ENCODE measurements around the gene ANKRD39. TPM values are rescaled to one million over a fixed set of nuclear protein-coding genes. Genes with fewer than 3 reads are reported as not detected.

ANKRD39 gene
- total RNA-seq, 4 donors from 2014 or later, result 6.7 to 12.3 (median 8.4) TPM

DNA sequence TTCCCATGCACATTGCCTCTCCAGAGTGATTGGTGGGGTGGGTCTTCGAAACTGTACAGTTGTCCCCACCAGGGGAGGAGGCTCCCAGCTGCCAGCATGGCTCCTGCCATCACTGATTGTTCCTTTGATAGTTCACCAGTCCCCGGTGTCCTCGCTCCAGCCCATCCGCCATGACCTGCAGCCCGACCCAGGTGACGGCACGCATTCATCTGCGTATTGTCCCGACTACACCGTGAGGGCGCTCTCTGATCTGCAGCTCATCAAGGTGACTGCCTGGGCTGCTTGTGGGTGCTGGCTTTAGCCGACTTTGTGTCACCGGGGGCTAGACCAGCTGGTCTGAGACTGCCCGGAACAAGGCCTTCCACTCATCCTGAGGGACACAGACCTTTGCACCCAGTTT is 29.4 kb downstream of the ANKRD39 start:
- TF ChIP-seq, protein P1, sequence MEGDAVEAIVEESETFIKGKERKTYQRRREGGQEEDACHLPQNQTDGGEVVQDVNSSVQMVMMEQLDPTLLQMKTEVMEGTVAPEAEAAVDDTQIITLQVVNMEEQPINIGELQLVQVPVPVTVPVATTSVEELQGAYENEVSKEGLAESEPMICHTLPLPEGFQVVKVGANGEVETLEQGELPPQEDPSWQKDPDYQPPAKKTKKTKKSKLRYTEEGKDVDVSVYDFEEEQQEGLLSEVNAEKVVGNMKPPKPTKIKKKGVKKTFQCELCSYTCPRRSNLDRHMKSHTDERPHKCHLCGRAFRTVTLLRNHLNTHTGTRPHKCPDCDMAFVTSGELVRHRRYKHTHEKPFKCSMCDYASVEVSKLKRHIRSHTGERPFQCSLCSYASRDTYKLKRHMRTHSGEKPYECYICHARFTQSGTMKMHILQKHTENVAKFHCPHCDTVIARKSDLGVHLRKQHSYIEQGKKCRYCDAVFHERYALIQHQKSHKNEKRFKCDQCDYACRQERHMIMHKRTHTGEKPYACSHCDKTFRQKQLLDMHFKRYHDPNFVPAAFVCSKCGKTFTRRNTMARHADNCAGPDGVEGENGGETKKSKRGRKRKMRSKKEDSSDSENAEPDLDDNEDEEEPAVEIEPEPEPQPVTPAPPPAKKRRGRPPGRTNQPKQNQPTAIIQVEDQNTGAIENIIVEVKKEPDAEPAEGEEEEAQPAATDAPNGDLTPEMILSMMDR (IDR thresholded peaks at IDR 0.05; ENCODE audit: low read depth), result no peak

GRCh38 chr2:96826546-96827278 is 31.1 kb downstream of the ANKRD39 start:
- TF ChIP-seq, protein P1 (IDR thresholded peaks at IDR 0.05; ENCODE audit: low read depth), result no peak

GRCh38 chr2:96825057-96825456 is 32.8 kb downstream of the ANKRD39 start:
- TF ChIP-seq, protein P1 (IDR thresholded peaks at IDR 0.05; ENCODE audit: low read depth), result no peak

DNA sequence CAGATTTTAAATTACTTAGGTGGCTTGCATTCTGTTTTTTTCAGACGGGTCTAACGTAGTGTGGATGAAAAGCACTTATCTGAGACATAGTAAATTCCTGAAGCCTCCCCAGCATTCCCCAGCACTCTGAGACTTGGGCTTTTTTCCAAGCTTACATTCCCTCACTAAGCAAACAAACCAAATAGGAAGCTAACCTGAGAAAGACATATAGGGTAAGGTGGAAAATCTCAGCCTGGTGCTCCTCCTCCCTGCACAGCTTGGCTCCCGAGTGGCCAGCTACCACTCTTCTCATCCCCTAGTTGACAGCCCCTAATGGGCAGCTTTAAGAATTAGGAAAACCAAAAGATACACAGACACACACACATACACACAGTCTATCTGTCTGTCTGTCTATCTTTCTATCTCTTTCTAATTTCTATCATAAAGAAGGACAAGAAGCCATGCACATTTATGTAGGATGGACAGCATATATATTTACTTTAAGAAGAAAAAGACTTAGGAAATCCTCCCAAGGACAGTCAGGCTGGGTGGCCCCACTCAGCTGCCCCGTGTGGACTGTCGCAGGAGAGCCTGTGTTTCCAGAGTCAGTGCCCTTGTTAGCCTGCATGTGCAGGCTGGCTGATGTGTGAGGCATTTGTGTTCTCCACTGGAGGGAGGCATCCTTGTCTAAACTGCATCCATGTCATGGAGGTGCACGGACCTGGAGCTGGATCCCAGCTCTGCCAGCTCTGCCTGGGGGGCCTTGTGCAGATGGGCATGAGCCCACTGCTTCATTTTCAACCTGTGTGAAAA is 33.5 kb downstream of the ANKRD39 start:
- TF ChIP-seq, protein P1 (IDR thresholded peaks at IDR 0.05; ENCODE audit: low read depth), result no peak

DNA sequence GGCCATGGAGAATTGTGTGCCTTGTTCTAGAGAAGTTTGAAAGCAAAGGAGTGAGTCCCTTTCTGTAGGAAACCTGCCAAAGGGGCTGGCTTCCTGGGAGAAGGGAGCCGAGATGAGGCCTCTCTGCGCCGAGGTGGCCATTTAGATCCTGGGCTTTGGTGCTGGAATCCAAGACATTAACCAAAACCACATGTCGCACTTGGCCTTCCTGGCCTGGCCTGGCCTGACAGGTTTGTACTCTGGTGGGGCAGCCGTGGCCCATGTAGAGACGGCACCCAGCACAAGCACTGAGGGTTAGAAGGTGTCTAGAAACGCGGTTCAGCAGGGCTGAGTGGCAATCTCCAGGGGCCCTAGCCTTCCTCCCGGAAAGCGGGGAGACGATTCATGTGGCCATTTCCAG is 34.6 kb downstream of the ANKRD39 start:
- TF ChIP-seq, protein P1 (IDR thresholded peaks at IDR 0.05; ENCODE audit: low read depth), result no peak

- TF ChIP-seq, protein P1 (IDR thresholded peaks at IDR 0.05; ENCODE audit: low read depth), result no peak
These were observed 35.0 kb downstream of the ANKRD39 start for GRCh38 chr2:96822786-96823185.

DNA sequence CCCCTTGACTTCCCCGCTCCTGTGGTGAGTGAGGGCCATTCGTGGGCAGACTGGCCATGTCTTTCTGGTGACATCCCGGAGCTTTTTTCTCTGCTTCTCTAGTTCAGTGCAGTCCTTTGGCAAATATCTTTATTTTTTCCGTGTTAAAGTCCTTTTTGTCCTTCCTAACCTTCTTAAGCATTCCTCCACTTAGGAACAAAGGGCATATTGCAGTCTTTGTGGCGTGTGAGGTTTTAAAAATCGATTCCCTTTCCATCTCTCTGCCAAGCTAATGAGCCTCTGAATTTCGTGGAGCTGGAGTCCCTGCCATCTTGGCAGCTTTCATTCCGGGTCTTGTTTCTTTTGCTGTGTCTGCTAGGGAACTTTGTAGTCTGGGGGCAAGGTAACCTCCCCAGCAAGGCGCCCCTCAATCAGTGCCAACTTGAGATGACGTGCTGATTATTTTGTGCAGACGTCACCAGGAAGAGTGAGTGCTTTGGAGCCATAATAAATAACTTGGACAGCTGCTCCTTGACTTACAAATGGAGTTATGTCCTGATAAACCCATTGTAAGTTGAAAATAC is 36.6 kb downstream of the ANKRD39 start:
- TF ChIP-seq, protein P1 (IDR thresholded peaks at IDR 0.05; ENCODE audit: low read depth), result no peak
